ENCODE data around the gene UTP25. TPM values are rescaled to one million over a fixed set of nuclear protein-coding genes. Genes with fewer than 3 reads are reported as not detected.

Gene UTP25
- total and polyA plus RNA-seq, 4 donors: 1.8 to 7.3 (median 4.6) TPM

DNA sequence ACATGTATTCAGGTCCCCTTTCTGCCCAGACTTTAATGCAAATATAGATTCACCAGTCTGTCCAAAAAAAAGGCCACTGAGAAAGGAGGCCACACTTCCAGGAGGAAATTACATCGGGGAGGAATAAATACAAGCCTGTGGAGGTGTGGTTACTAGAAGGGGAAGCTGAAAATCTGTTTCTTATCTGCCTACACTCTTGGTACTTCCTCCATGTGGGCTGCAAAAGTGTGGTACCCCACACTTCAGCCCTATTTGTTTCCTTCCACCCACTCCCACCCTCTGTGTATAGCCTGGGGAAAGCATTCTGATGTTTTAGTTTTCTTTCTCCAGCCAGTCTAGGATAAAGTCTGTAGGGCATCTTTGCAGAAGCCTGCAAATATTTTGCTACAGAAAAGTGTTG, 38.4 kb downstream of the UTP25 start:
- no peak overlapping the region for H3K27ac ChIP-seq (ENCODE audit: low read depth in 1 of 2, low read length in 1 of 2)
- no peak for DNase-seq
- peaks cover 0 to 4% (median 0%) of the 10 kb centered on the region in 4 donors for H3K9me3 ChIP-seq (ENCODE audit: control insufficient read depth in 4 of 4, insufficient read depth in 3 of 4, low read length in 3 of 4)
- TF ChIP-seq, protein P1, sequence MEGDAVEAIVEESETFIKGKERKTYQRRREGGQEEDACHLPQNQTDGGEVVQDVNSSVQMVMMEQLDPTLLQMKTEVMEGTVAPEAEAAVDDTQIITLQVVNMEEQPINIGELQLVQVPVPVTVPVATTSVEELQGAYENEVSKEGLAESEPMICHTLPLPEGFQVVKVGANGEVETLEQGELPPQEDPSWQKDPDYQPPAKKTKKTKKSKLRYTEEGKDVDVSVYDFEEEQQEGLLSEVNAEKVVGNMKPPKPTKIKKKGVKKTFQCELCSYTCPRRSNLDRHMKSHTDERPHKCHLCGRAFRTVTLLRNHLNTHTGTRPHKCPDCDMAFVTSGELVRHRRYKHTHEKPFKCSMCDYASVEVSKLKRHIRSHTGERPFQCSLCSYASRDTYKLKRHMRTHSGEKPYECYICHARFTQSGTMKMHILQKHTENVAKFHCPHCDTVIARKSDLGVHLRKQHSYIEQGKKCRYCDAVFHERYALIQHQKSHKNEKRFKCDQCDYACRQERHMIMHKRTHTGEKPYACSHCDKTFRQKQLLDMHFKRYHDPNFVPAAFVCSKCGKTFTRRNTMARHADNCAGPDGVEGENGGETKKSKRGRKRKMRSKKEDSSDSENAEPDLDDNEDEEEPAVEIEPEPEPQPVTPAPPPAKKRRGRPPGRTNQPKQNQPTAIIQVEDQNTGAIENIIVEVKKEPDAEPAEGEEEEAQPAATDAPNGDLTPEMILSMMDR (IDR thresholded peaks at IDR 0.05; ENCODE audit: control extremely low read depth, extremely low read depth): no peak
- no peaks in the 10 kb centered on the region for H3K36me3 ChIP-seq (ENCODE audit: control insufficient read depth in 4 of 4, insufficient read depth in 4 of 4, low read length in 4 of 4)
- H3K27me3 ChIP-seq (ENCODE audit: control insufficient read depth in 3 of 3, insufficient read depth in 3 of 3, low read length in 2 of 3): peaks cover 0 to 3% (median 0%) of the 10 kb centered on the region in 3 donors
- 14 to 34% methylated on average over 1 of the region's 1 CpG for WGBS, 2 donors
- ATAC-seq (ENCODE audit: insufficient read depth, low FRiP score): no peak
- no peak overlapping the region for H3K4me3 ChIP-seq
- no peak overlapping the region for H3K9ac ChIP-seq (ENCODE audit: insufficient read depth in 1 of 2, low read length in 2 of 2)
- peaks cover 0 to 14% (median 8%) of the 10 kb centered on the region in 5 donors for H3K4me1 ChIP-seq (ENCODE audit: control insufficient read depth in 5 of 5, insufficient read depth in 5 of 5, low read length in 5 of 5)

DNA sequence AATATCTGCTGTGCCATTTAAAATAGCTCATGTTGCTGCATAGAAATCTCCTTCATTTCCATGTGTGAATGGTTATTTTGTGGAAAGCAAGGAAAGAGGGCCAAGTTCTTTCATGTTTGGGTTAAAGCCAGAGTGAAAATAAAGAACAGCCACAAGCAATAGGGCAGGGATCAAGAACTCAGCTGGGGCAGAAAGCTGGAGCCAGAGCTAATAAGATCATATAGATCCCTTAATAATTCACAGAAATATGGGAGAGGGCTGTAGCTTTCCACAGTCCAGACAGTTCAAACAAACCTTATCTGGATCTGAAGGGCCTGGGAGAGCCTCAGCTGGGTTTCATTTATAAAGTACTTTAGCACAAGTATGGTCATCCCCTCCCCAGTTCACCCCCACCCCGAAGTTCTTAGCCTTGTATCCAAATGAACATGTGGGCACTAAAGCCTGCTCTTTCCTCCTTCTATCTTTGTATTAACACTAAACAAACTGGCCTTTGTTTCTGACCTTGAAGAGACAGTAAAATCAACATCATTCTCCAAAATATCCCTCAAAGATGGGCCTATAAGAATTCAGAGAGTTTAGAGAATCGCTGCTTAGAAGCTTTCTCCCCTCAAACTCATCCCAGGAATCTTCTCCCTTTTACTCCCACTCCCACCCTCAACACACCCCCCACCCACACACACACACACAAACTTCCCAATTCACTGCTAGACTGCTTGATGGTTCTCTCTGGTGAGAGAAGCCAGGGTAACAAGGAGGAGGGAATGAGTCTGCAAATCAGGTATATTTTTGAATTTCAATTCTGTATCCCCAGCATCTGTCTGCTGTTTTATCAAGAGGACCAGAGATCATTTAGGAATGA, 41.7 kb downstream of the UTP25 start:
- ATAC-seq (ENCODE audit: insufficient read depth, low FRiP score) (no peak), DNase-seq (peak in 2 of 3 donors; percentile 63 to 77)
- TF ChIP-seq, protein P1 (IDR thresholded peaks at IDR 0.05; ENCODE audit: control extremely low read depth, extremely low read depth): no peak
- Histone ChIP-seq H3K4me3 (no peak overlapping the region), H3K27me3 (ENCODE audit: control insufficient read depth in 3 of 3, insufficient read depth in 3 of 3, low read length in 2 of 3) (no peaks in the 10 kb centered on the region), H3K27ac (ENCODE audit: low read depth in 1 of 2, low read length in 1 of 2) (no peak overlapping the region), H3K9me3 (ENCODE audit: control insufficient read depth in 4 of 4, insufficient read depth in 3 of 4, low read length in 3 of 4) (peaks cover 0 to 5% (median 0%) of the 10 kb centered on the region in 4 donors), H3K9ac (ENCODE audit: insufficient read depth in 1 of 2, low read length in 2 of 2) (no peak overlapping the region), H3K36me3 (ENCODE audit: control insufficient read depth in 4 of 4, insufficient read depth in 4 of 4, low read length in 4 of 4) (no peaks in the 10 kb centered on the region), H3K4me1 (ENCODE audit: control insufficient read depth in 5 of 5, insufficient read depth in 5 of 5, low read length in 5 of 5) (peaks cover 0 to 9% (median 0%) of the 10 kb centered on the region in 5 donors)
- 44 to 83% methylated on average over 2 of the region's 2 CpGs for WGBS, 2 donors

DNA sequence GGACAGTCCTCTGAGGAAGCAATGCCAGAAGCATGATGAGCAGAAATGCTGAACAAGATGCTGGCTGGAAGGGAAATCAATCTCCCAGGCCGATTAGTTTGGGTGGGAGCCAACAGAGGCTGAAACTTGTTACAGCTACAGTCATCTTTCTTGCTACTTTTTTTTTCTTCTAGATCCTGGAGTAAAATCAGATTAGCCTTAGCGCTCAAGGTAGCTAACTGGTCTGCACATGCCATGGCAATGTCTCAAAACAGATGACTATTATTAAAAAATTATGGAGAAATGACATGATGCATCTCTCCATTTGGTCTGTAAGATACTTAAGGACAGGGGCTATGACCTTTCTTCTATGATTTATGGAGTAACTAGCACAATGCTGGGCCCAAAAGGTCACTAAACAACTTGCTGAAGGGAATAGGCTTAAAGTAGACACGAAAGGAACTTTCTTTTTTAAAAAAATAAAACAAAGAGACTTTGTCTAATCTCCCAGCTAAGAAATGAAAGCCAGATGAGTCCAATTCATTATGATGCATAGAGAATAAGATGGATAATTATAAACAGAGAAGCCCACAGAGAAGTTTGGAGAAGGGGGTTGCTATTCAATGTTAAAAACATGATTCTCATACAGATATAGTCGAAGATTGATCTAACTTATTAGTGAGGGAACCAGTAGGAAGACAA, 42.5 kb downstream of the UTP25 start:
- 56 to 64% methylated on average over 4 of the region's 4 CpGs for WGBS, 2 donors
- Histone ChIP-seq H3K9me3 (ENCODE audit: control insufficient read depth in 4 of 4, insufficient read depth in 3 of 4, low read length in 3 of 4) (peaks cover 0 to 5% (median 0%) of the 10 kb centered on the region in 4 donors), H3K4me3 (no peak overlapping the region), H3K4me1 (ENCODE audit: control insufficient read depth in 5 of 5, insufficient read depth in 5 of 5, low read length in 5 of 5) (peaks cover 0 to 9% (median 0%) of the 10 kb centered on the region in 5 donors), H3K9ac (ENCODE audit: insufficient read depth in 1 of 2, low read length in 2 of 2) (no peak overlapping the region), H3K27me3 (ENCODE audit: control insufficient read depth in 3 of 3, insufficient read depth in 3 of 3, low read length in 2 of 3) (no peaks in the 10 kb centered on the region), H3K36me3 (ENCODE audit: control insufficient read depth in 4 of 4, insufficient read depth in 4 of 4, low read length in 4 of 4) (no peaks in the 10 kb centered on the region), H3K27ac (ENCODE audit: low read depth in 1 of 2, low read length in 1 of 2) (no peak overlapping the region)
- DNase-seq: peak in 1 of 3 donors; percentile 21
- no peak for ATAC-seq (ENCODE audit: insufficient read depth, low FRiP score)
- TF ChIP-seq, protein P1 (IDR thresholded peaks at IDR 0.05; ENCODE audit: control extremely low read depth, extremely low read depth): no peak

Measured in lung (tissue), 12 donors.